ENCODE results near the gene HNRNPUL1. TPM values are rescaled to one million over a fixed set of nuclear protein-coding genes. Genes with fewer than 3 reads are reported as not detected.

Gene HNRNPUL1
- total RNA-seq, 1 experiment from 2014 or later = 201 TPM

DNA sequence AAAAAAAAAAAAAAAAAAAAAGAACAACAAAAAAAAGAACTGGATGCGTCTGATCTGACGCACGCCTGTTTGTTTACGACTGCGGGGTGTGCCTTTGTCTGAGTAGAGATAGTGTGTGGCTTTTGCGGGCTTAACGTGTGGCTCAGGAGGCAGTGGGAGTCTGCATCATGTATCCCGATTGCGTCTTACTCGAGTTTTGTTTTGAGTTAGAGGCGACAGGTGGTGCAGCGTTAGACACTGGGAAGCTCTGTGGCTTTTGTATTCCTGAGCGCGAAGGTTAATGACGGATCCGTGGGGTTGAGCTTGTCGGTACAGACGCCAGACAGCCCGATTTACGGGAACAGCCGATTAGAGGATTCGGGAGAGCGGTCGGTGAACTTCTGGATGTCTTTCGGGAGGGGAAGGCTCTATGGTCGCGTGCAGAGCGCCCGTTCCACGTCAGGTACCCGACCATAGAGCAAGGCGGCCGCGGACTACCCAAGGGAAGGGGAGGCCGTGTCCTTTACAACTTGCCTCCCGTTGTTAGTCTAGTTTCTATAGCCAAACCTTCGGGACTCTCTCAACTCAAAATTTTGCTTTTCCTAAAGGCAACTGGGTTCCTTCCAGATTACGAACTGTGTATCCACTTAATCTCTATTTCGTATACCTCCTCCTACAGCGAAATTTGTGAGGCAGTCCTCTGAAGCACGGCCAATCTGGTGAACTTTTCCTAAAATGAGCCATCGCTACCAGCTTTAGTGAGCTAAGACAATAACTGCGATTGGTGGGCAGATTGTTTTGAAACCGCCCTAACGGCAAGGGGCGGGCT, 926 bp upstream of the HNRNPUL1 start:
- peak; percentile 19 for ATAC-seq
- peak overlapping the region; percentile 62 to 92 for H3K4me3 ChIP-seq (replicated peaks in 1 of 2; ENCODE audit: low read depth in 1 of 2, low read length in 2 of 2)
- POLR2A ChIA-PET = interaction anchor here (0.6 to 3.1 kb wide), 10 partner anchors 13 to 303 kb away, joined by 3 to 22 read pairs (median 5); partner anchors contain the start of genes AXL, CYP2S1 and DMAC2
- H4K20me1 ChIP-seq (ENCODE audit: insufficient read depth) = no peaks in the 10 kb centered on the region
- RAD21 ChIA-PET (ENCODE audit: low non-redundant PET in 1 of 2, low total read pairs in 2 of 2, uncharacterized antibody in 2 of 2, unreplicated experiment in 2 of 2) = interaction anchor here (0.6 to 2.7 kb wide), 5 partner anchors 37 to 263 kb away, joined by 3 to 22 read pairs (median 4); no protein-coding TSS in a partner anchor
- H3K27me3 ChIP-seq (ENCODE audit: insufficient read depth, low read length) = no peaks in the 10 kb centered on the region
- CTCF ChIA-PET = interaction anchor here (0.6 to 4.9 kb wide), 12 partner anchors 11 to 307 kb away, joined by 3 to 70 read pairs (median 4); no protein-coding TSS in a partner anchor
- peaks cover 10 to 28% of the 10 kb centered on the region in 2 experiments; a peak in 3 of 4 replicates for H3K36me3 ChIP-seq (ENCODE audit: control insufficient read depth in 1 of 2, insufficient read depth in 2 of 2, low read length in 2 of 2)
- no peaks in the 10 kb centered on the region for H3K9me2 ChIP-seq (ENCODE audit: insufficient read depth)
- no peaks in the 10 kb centered on the region for H3K9me3 ChIP-seq (ENCODE audit: control insufficient read depth in 1 of 2, insufficient read depth in 1 of 2, low read depth in 1 of 2, low read length in 2 of 2)
- H2AFZ ChIP-seq (ENCODE audit: low read depth, low read length, poor library complexity, severe bottlenecking) = no peak overlapping the region
- H3K27ac ChIP-seq (ENCODE audit: low read depth, low read length) = peak overlapping the region; percentile 69
- no peak for TF ChIP-seq ZFX (IDR thresholded peaks at IDR 0.05)
- peak; percentile 41; the same call in 1 of the 2 replicates for TF ChIP-seq JUND (IDR thresholded peaks at IDR 0.05)
- TF ChIP-seq SIN3A (IDR thresholded peaks at IDR 0.05; ENCODE audit: low read depth) = 0 out of 2 replicates have a peak, but pooled peaks have one; percentile 31
- TF ChIP-seq POLR2A (IDR thresholded peaks at IDR 0.05; ENCODE audit: borderline replicate concordance, extremely low read depth, insufficient read depth, insufficient read length) = peak; percentile 73
- TF ChIP-seq POLR2AphosphoS5 (IDR thresholded peaks at IDR 0.05; ENCODE audit: low read depth, low read length) = peak; percentile 81
- peak; percentile 67 for TF ChIP-seq SRF (IDR thresholded peaks at IDR 0.05; ENCODE audit: low read depth)
- TF ChIP-seq ZNF274 (IDR thresholded peaks at IDR 0.05; ENCODE audit: low read depth, low read length) = no peak
- peaks cover 41% of the 10 kb centered on the region for H3K79me2 ChIP-seq (ENCODE audit: insufficient read depth, low read length)
- intact Hi-C loops (cut with micrococcal nuclease) = loop anchor here (5.0 kb wide), 3 partner anchors 36 to 601 kb away; no protein-coding TSS in a partner anchor
- peak overlapping the region; percentile 95 for H3K4me2 ChIP-seq (ENCODE audit: low read length)
- H3K9ac ChIP-seq (ENCODE audit: low read length) = peak overlapping the region; percentile 95
- BruUV-seq (replicated peaks) = TSS peak; percentile 86
- peaks cover 3 to 21% of the 10 kb centered on the region in 2 experiments; a peak in 3 of 4 replicates for H3K4me1 ChIP-seq (ENCODE audit: control insufficient read depth in 1 of 2, insufficient read depth in 2 of 2, low read length in 2 of 2)
- DNase-seq (ENCODE audit: low read depth, low spot score) = no peak

All from HCT116 (cell line).